Measurements from ENCODE around the gene HOXB6. TPM values are rescaled to one million over a fixed set of nuclear protein-coding genes. Genes with fewer than 3 reads are reported as not detected.
A peak's percentile ranks its signal among the peaks of the same experiment; 100 is the strongest.

The HOXB6 gene
- polyA plus RNA-seq, 6 donors from 2014 or later: not detected

DNA sequence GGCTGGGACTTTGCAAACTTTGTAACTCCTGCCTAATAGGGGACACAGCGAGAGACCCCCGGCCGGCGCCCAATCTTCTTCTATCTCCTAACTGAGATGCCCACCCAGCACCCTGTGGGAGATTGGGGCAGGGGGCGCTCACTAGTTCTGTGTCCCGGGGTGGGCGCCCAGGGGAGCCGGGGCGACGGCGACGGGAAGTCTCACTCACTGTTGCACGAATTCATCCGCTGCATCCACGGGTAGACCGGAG lies 7.3 kb downstream of the HOXB6 start:
- Mint-ChIP-seq H3K27me3 (peaks cover 76 to 98% (median 89%) of the 10 kb centered on the region in 3 donors), H3K27ac (peak overlapping the region in 4 of 6 donors; percentile 31 to 85 (median 56)), H3K4me1 (peaks cover 37 to 54% (median 49%) of the 10 kb centered on the region in 3 donors), H3K4me3 (peak overlapping the region; percentile 77 to 93 (median 86)), H3K36me3 (peaks cover 0 to 7% of the 10 kb centered on the region in 2 donors), H3K9me3 (peaks cover 0 to 3% (median 0%) of the 10 kb centered on the region in 7 donors)
- DNase-seq: no peak
- ATAC-seq (ENCODE audit: low read depth in 2 of 2): no peak

GRCh38 chr17:48596735-48597527 lies 7.9 kb downstream of the HOXB6 start:
- Mint-ChIP-seq H3K4me3 (peak overlapping the region; percentile 77 to 93 (median 86)), H3K9me3 (peaks cover 0 to 3% (median 0%) of the 10 kb centered on the region in 7 donors), H3K27me3 (peaks cover 79 to 97% (median 94%) of the 10 kb centered on the region in 3 donors), H3K4me1 (peaks cover 39 to 57% (median 48%) of the 10 kb centered on the region in 3 donors), H3K36me3 (peaks cover 0 to 7% of the 10 kb centered on the region in 2 donors), H3K27ac (peak overlapping the region in 5 of 6 donors; percentile 15 to 90 (median 55))
- ATAC-seq (ENCODE audit: low read depth in 2 of 2) (no peak), DNase-seq (no peak)

- Mint-ChIP-seq H3K36me3 (peaks cover 0 to 7% of the 10 kb centered on the region in 2 donors), H3K4me1 (peaks cover 43 to 60% (median 50%) of the 10 kb centered on the region in 3 donors), H3K9me3 (peaks cover 0 to 3% (median 0%) of the 10 kb centered on the region in 7 donors), H3K27me3 (peaks cover 80 to 97% (median 94%) of the 10 kb centered on the region in 3 donors), H3K4me3 (peak overlapping the region; percentile 77 to 90 (median 86)), H3K27ac (peak overlapping the region in 5 of 6 donors; percentile 15 to 95 (median 55))
- no peak for DNase-seq
- no peak for ATAC-seq (ENCODE audit: low read depth in 2 of 2)
Measured at GRCh38 chr17:48596000-48596734, 8.6 kb downstream of the HOXB6 start.

GRCh38 chr17:48595278-48595999 lies 9.3 kb downstream of the HOXB6 start:
- peaks cover 78 to 97% (median 94%) of the 10 kb centered on the region in 3 donors for H3K27me3 Mint-ChIP-seq
- ATAC-seq (ENCODE audit: low read depth in 2 of 2): no peak
- peak overlapping the region in 2 of 6 donors; percentile 58 to 82 for H3K27ac Mint-ChIP-seq
- peak overlapping the region in 7 of 8 donors; percentile 30 to 82 (median 61) for H3K4me3 Mint-ChIP-seq
- peaks cover 0 to 3% (median 0%) of the 10 kb centered on the region in 7 donors for H3K9me3 Mint-ChIP-seq
- H3K36me3 Mint-ChIP-seq: peaks cover 0 to 7% of the 10 kb centered on the region in 2 donors
- no peak for DNase-seq
- peaks cover 44 to 61% (median 50%) of the 10 kb centered on the region in 3 donors for H3K4me1 Mint-ChIP-seq

DNA sequence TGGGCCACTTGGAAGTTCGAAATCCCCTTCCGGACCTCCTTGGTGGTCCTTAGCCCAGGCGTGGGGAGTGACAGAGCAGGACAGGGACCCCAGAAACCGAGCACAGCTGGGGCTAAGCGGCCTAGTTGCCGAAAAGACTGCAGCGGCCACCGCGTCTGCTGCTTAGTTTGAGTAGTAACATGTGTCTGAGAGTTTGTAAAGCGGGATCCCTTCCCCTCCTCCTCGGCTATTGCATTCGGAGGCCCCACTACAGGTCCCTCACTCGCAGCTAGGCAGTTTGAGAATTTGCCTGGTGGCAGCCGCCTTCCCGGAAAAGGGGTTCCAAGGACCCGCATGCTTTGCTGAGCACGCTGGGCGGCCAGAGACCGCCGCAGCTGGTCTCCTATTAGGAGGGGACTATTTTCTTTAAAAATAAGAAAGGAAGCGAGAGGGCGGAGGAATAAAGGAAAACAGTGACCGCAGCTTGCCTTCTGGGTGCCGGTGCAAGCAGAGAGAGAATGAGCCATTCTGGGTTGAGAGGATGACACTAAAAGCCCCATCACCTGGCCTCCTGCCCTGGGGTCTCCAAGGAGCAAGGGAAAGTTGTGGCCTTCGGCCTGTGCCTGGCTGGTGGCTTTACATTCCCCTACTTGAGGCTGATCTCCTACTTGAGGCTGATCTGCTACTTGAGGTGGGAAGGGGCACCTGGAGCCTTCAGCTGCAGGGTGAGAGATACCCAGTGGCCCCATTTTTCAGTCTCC lies 10.1 kb downstream of the HOXB6 start:
- Mint-ChIP-seq H3K27me3 (peaks cover 78 to 97% (median 94%) of the 10 kb centered on the region in 3 donors), H3K4me1 (peaks cover 51 to 68% (median 58%) of the 10 kb centered on the region in 3 donors), H3K27ac (peak overlapping the region in 2 of 6 donors; percentile 42 to 82), H3K9me3 (peaks cover 0 to 3% (median 0%) of the 10 kb centered on the region in 7 donors), H3K36me3 (peaks cover 0 to 7% of the 10 kb centered on the region in 2 donors), H3K4me3 (peak overlapping the region in 6 of 8 donors; percentile 15 to 79 (median 48))
- no peak for ATAC-seq (ENCODE audit: low read depth in 2 of 2)
- DNase-seq: no peak

GRCh38 chr17:48593840-48594537 lies 10.8 kb downstream of the HOXB6 start:
- peaks cover 77 to 97% (median 94%) of the 10 kb centered on the region in 3 donors for H3K27me3 Mint-ChIP-seq
- H3K9me3 Mint-ChIP-seq: peaks cover 0 to 3% (median 0%) of the 10 kb centered on the region in 7 donors
- peak overlapping the region; percentile 44 to 84 (median 74) for H3K4me3 Mint-ChIP-seq
- peaks cover 52 to 73% (median 63%) of the 10 kb centered on the region in 3 donors for H3K4me1 Mint-ChIP-seq
- peak overlapping the region in 2 of 6 donors; percentile 82 to 87 for H3K27ac Mint-ChIP-seq
- H3K36me3 Mint-ChIP-seq: peaks cover 0 to 7% of the 10 kb centered on the region in 2 donors
- ATAC-seq (ENCODE audit: low read depth in 2 of 2) (peak; percentile 41 to 60), DNase-seq (peak; percentile 81)

DNA sequence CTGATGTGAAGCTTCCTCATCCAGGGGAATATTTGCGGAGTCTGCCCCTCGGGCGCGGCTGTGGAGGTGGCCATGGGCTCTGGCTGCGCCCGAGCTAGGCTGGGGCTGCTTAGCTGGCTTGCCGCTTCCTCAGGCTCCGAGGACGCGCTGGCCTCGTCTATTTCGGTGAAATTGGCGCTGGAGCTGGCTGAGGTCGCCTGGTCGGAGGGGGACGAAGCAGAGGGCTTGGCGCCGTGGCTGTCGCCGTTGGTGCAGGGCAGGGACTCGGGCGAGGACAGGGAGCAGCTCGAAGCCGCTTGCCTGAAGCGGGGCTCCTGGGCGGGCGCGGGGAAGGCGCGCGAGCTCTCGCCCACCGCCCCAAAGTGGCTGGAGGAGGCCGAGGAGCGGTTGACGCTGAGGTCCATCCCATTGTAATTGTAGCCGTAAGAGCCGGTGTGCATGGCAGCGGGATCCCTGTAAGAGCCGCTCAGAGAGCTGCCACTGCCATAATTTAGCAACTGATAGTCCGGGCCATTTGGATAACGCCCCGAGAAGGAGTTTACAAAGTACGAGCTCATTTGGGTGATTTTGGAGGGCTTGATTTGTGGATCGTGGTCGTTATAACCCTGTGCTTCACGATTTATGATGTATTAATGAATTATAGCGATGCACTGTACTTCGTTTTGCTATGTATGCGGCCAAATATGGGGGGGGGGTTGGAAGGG lies 11.5 kb downstream of the HOXB6 start, which contains the start of gene HOXB5:
HOXB5 (minus strand) TSS at position 654 of the 704 bp plus-strand sequence; CDS start at position 557, 97 bp downstream.
- peak; percentile 19 to 24 for ATAC-seq (ENCODE audit: low read depth in 2 of 2)
- peaks cover 0 to 7% of the 10 kb centered on the region in 2 donors for H3K36me3 Mint-ChIP-seq
- peaks cover 77 to 97% (median 94%) of the 10 kb centered on the region in 3 donors for H3K27me3 Mint-ChIP-seq
- H3K9me3 Mint-ChIP-seq: peaks cover 0 to 3% (median 0%) of the 10 kb centered on the region in 7 donors
- H3K4me3 Mint-ChIP-seq: peak within 1 kb of the TSS; percentile 74 to 84 (median 78)
- no peak for DNase-seq
- H3K27ac Mint-ChIP-seq: peak within 1 kb of the TSS in 2 of 6 donors; percentile 87 to 94
- H3K4me1 Mint-ChIP-seq: peaks cover 52 to 69% (median 60%) of the 10 kb centered on the region in 3 donors

GRCh38 chr17:48592577-48592976 lies 12.2 kb downstream of the HOXB6 start:
- Mint-ChIP-seq H3K4me3 (peak overlapping the region; percentile 15 to 84 (median 78)), H3K27me3 (peaks cover 77 to 97% (median 94%) of the 10 kb centered on the region in 3 donors), H3K27ac (peak overlapping the region in 1 of 6 donors; percentile 87), H3K4me1 (peaks cover 48 to 62% (median 54%) of the 10 kb centered on the region in 3 donors), H3K36me3 (peaks cover 0 to 7% of the 10 kb centered on the region in 2 donors), H3K9me3 (peaks cover 0 to 3% (median 0%) of the 10 kb centered on the region in 7 donors)
- ATAC-seq (ENCODE audit: low read depth in 2 of 2) (peak; percentile 34 to 47), DNase-seq (no peak)

GRCh38 chr17:48592057-48592514 lies 12.7 kb downstream of the HOXB6 start:
- Mint-ChIP-seq H3K4me3 (peak overlapping the region in 5 of 8 donors; percentile 29 to 82 (median 74)), H3K4me1 (peaks cover 45 to 57% (median 52%) of the 10 kb centered on the region in 3 donors), H3K27me3 (peaks cover 79 to 97% (median 94%) of the 10 kb centered on the region in 3 donors), H3K9me3 (no peaks in the 10 kb centered on the region), H3K27ac (no peak overlapping the region), H3K36me3 (peaks cover 0 to 7% of the 10 kb centered on the region in 2 donors)
- DNase-seq (no peak), ATAC-seq (ENCODE audit: low read depth in 2 of 2) (peak; percentile 2 to 9)

DNA sequence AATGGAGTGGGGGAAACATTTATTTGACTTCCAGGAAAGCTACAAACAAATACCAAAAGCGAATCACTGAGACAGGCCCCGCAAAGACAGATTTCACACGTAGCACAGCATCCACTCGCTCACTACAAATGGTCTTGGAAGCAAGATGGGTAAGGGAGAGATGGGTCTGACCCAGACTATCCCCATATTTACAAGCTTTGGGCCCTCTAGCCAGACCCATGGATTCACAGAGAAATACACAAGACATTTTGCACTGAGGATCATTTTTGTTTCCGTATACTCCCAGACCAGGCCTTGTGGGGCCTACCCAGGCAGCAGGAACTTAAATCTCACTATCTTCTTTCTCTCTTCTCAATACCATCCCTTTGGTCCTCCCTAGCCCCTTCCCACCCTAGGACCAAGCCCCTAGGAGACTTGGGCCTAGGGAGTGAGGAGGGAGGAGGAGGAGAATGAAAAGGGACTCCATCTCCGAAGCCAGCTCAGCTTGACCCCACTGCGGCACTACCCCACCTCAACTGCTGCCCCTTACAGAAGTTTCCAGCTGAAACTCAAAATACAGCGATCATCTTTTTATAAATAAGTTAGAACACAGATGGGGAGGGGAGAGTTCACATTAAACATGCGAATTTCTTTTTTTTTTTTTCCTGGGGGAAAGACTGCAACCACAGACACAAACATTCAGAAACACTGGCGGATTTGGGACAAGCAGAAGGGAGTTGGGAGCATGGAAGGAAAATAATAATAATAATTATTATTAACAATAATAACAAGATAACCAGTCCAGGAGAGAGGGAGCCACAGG lies 13.3 kb downstream of the HOXB6 start:
- Mint-ChIP-seq H3K4me1 (peaks cover 40 to 53% (median 48%) of the 10 kb centered on the region in 3 donors), H3K36me3 (peaks cover 0 to 5% of the 10 kb centered on the region in 2 donors), H3K27ac (peak overlapping the region in 2 of 6 donors; percentile 3 to 87), H3K9me3 (no peaks in the 10 kb centered on the region), H3K4me3 (peak overlapping the region in 5 of 8 donors; percentile 9 to 82 (median 42)), H3K27me3 (peaks cover 79 to 97% (median 94%) of the 10 kb centered on the region in 3 donors)
- no peak for DNase-seq
- ATAC-seq (ENCODE audit: low read depth in 2 of 2): no peak

All from naive B cell (primary cell).